ENCODE measurements around the gene PLEKHJ1.

PLEKHJ1 gene

GRCh38 chr19:2242816-2243215, 6.7 kb upstream of the PLEKHJ1 start:
- no peaks in the 10 kb centered on the region for H3K9me3 ChIP-seq
- DNase-seq, result no peak
- H3K27me3 ChIP-seq, result no peaks in the 10 kb centered on the region
- H3K36me3 ChIP-seq, result peaks cover 81% of the 10 kb centered on the region
- no peak for TF ChIP-seq CTCF (IDR thresholded peaks at IDR 0.05; ENCODE audit: low read depth, low read length)
- no peak overlapping the region for H3K4me3 ChIP-seq (ENCODE audit: low read depth, low read length)
- H3K4me1 ChIP-seq, result peaks cover 9% of the 10 kb centered on the region; the same call in 1 of the 2 replicates

- peaks cover 79% of the 10 kb centered on the region for H3K36me3 ChIP-seq
- no peaks in the 10 kb centered on the region for H3K27me3 ChIP-seq
- DNase-seq, result no peak
- H3K9me3 ChIP-seq, result no peaks in the 10 kb centered on the region
- TF ChIP-seq CTCF (IDR thresholded peaks at IDR 0.05; ENCODE audit: low read depth, low read length), result no peak
- peaks cover 9% of the 10 kb centered on the region; the same call in 1 of the 2 replicates for H3K4me1 ChIP-seq
- H3K4me3 ChIP-seq (ENCODE audit: low read depth, low read length), result no peak overlapping the region
These were observed 6.0 kb upstream of the PLEKHJ1 start for GRCh38 chr19:2242092-2242537.

- no peak for TF ChIP-seq CTCF (IDR thresholded peaks at IDR 0.05; ENCODE audit: low read depth, low read length)
- DNase-seq, result no peak
- Histone ChIP-seq H3K36me3 (peaks cover 69% of the 10 kb centered on the region), H3K27me3 (no peaks in the 10 kb centered on the region), H3K4me1 (peaks cover 9% of the 10 kb centered on the region; the same call in 1 of the 2 replicates), H3K4me3 (ENCODE audit: low read depth, low read length) (no peak overlapping the region), H3K9me3 (no peaks in the 10 kb centered on the region)
These were observed 5.0 kb upstream of the PLEKHJ1 start for GRCh38 chr19:2240881-2241760.

GRCh38 chr19:2239771-2240770, 3.9 kb upstream of the PLEKHJ1 start:
- H3K9me3 ChIP-seq, result no peaks in the 10 kb centered on the region
- peaks cover 9% of the 10 kb centered on the region; the same call in 1 of the 2 replicates for H3K4me1 ChIP-seq
- TF ChIP-seq CTCF (IDR thresholded peaks at IDR 0.05; ENCODE audit: low read depth, low read length), result no peak
- H3K4me3 ChIP-seq (ENCODE audit: low read depth, low read length), result peak overlapping the region; percentile 88
- DNase-seq, result no peak
- peaks cover 58% of the 10 kb centered on the region for H3K36me3 ChIP-seq
- H3K27me3 ChIP-seq, result no peaks in the 10 kb centered on the region

- no peak for DNase-seq
- H3K27me3 ChIP-seq, result no peaks in the 10 kb centered on the region
- peaks cover 9% of the 10 kb centered on the region; the same call in 1 of the 2 replicates for H3K4me1 ChIP-seq
- TF ChIP-seq CTCF (IDR thresholded peaks at IDR 0.05; ENCODE audit: low read depth, low read length), result no peak
- H3K36me3 ChIP-seq, result peaks cover 56% of the 10 kb centered on the region
- peak overlapping the region; percentile 88 for H3K4me3 ChIP-seq (ENCODE audit: low read depth, low read length)
- H3K9me3 ChIP-seq, result no peaks in the 10 kb centered on the region
These were observed 3.0 kb upstream of the PLEKHJ1 start for GRCh38 chr19:2239173-2239572.
